ENCODE measurements around the gene GBF1.
"Not testable (repeated sequence)": the region's sequence is repeated elsewhere in the genome, so short reads cannot be mapped to it uniquely, and the experiment has no call there.

GBF1 gene

GRCh38 chr10:102231357-102232318 lies 13.7 kb upstream of the GBF1 start:
- FAIRE-seq = no peak

GRCh38 chr10:102233997-102234396 lies 11.3 kb upstream of the GBF1 start:
- no peak for FAIRE-seq

- no peak for FAIRE-seq
These were observed 10.3 kb upstream of the GBF1 start for GRCh38 chr10:102234888-102235597.

- FAIRE-seq = no peak
These were observed 9.8 kb upstream of the GBF1 start for GRCh38 chr10:102235598-102235920.

- FAIRE-seq = no peak
These were observed 9.3 kb upstream of the GBF1 start for GRCh38 chr10:102236006-102236405.

GRCh38 chr10:102237711-102238252 lies 7.5 kb upstream of the GBF1 start:
- FAIRE-seq = no peak

GRCh38 chr10:102240467-102241031 lies 4.8 kb upstream of the GBF1 start:
- FAIRE-seq = no peak

GRCh38 chr10:102241032-102241443 lies 4.3 kb upstream of the GBF1 start:
- no peak for FAIRE-seq

- no peak for FAIRE-seq
These were observed 3.8 kb upstream of the GBF1 start, which contains the start of gene PITX3 for GRCh38 chr10:102241444-102242117. TSS of gene PITX3 (minus strand) at chr10:102241512. CDS start at chr10:102232080, 9,432 bp downstream.

- FAIRE-seq = no peak
These were observed 3.2 kb upstream of the GBF1 start for GRCh38 chr10:102242118-102242485.

- FAIRE-seq = no peak
These were observed 2.0 kb upstream of the GBF1 start for GRCh38 chr10:102243309-102243708.

GRCh38 chr10:102245932-102246251 lies 560 bp downstream of the GBF1 start:
- no peak for FAIRE-seq

- FAIRE-seq = no peak
These were observed 929 bp downstream of the GBF1 start for GRCh38 chr10:102246261-102246660.

GRCh38 chr10:102247734-102248133 lies 2.4 kb downstream of the GBF1 start:
- no peak for FAIRE-seq

- not testable (repeated sequence) for FAIRE-seq
These were observed 7.2 kb downstream of the GBF1 start for GRCh38 chr10:102252508-102252907.

- no peak for FAIRE-seq
These were observed 9.1 kb downstream of the GBF1 start for GRCh38 chr10:102254426-102254825.

GRCh38 chr10:102255404-102255803 lies 10.1 kb downstream of the GBF1 start:
- FAIRE-seq = no peak

- FAIRE-seq = no peak
These were observed 15.9 kb downstream of the GBF1 start for GRCh38 chr10:102261196-102261595.

- no peak for FAIRE-seq
These were observed 16.5 kb downstream of the GBF1 start for GRCh38 chr10:102261842-102262241.

- FAIRE-seq = no peak
These were observed 17.5 kb downstream of the GBF1 start for GRCh38 chr10:102262744-102263370.

GRCh38 chr10:102264371-102264770 lies 19.0 kb downstream of the GBF1 start:
- no peak for FAIRE-seq

GRCh38 chr10:102266670-102267069 lies 21.3 kb downstream of the GBF1 start:
- FAIRE-seq = no peak

GRCh38 chr10:102267748-102268147 lies 22.4 kb downstream of the GBF1 start:
- FAIRE-seq = no peak

All from A204.1 (cell line).